Cardiac fibroblast (primary cell): ENCODE results near the gene CSTF2T.

Source experiments
- DNase-seq, 2 donors: peaks; one replicate each; pipeline versions ENCODE4 v3.0.0 to v3.0.0-alpha.2; 2010; ENCODE audit warnings: low read depth in 2 of 2
- H3K4me3 ChIP-seq, 2 donors: replicated peaks in 1 of 2; 1 replicate in 1 of 2; 2 replicates in 1 of 2; pipeline ENCODE4 v1.5.1; 2011; ENCODE audit warnings: low read depth in 2 of 2, low read length in 2 of 2, mild to moderate bottlenecking in 2 of 2, moderate library complexity in 1 of 2
- TF ChIP-seq, protein P1 (sequence below): IDR thresholded peaks from one replicate; pipeline ENCODE4 v1.5.1; 2011; ENCODE audit warnings: low read depth, mild to moderate bottlenecking, low read length, inconsistent platforms

CSTF2T gene

DNA sequence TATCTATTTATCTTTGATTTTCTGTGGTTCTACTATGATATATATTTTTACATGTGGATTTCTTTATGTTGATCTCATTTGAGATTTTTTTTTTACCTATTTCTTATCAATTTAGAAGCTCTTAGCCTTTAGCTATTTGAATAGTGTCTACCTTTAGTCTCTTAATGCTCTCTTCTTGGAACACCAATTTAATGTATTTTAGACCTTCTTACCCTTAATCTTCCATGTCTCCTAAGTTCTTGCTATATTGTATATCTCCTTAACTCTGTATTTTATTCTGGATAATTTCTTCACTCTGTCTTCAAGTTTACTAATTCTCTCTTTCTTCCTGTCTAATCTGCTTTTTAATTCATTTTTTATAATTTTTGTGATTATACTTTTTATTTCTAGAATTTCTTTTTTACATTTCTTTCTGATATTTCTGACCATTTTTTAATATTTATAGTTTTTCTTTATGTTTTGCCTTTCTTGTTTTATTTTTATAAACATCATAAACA is 27.3 kb downstream of the CSTF2T start:
- TF ChIP-seq, protein P1, sequence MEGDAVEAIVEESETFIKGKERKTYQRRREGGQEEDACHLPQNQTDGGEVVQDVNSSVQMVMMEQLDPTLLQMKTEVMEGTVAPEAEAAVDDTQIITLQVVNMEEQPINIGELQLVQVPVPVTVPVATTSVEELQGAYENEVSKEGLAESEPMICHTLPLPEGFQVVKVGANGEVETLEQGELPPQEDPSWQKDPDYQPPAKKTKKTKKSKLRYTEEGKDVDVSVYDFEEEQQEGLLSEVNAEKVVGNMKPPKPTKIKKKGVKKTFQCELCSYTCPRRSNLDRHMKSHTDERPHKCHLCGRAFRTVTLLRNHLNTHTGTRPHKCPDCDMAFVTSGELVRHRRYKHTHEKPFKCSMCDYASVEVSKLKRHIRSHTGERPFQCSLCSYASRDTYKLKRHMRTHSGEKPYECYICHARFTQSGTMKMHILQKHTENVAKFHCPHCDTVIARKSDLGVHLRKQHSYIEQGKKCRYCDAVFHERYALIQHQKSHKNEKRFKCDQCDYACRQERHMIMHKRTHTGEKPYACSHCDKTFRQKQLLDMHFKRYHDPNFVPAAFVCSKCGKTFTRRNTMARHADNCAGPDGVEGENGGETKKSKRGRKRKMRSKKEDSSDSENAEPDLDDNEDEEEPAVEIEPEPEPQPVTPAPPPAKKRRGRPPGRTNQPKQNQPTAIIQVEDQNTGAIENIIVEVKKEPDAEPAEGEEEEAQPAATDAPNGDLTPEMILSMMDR, result no peak
- DNase-seq, result no peak
- H3K4me3 ChIP-seq, result no peak overlapping the region

DNA sequence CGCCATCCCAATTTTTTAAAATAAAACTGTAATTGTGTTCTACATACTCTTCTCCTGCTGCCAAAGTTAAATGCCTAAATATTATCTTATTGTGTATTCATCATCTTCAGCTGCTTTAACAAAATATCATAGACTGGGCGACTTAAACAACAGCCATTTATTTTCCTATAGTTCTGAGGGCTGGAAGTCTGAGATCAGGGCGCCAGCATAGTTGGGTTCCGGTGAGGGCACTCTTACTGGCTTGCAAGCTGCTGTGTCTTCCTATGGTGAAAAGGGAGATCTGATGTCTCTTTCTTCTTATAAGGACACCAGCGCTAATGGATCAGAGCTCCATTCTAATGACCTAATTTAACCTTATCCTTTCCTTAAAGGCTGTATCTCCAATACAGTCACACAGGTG is 30.4 kb downstream of the CSTF2T start:
- TF ChIP-seq, protein P1, result no peak
- DNase-seq, result no peak
- H3K4me3 ChIP-seq, result no peak overlapping the region

DNA sequence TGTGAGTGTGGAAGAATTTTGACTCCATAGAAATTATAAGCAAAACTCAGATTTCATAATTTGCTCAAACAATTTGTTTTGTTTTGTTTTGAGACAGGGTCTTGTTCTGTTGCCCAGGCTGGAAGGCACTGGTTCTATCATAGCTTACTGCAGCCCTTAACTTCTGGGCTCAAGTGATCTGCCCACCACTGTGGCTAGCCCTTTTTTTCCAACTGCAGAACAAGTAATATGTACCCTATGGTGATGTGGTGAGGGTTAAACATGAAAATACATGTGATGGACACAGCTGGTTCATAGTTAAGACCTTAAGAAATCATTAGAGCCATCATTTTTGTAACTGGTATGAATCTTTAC is 31.1 kb downstream of the CSTF2T start:
- H3K4me3 ChIP-seq, result no peak overlapping the region
- TF ChIP-seq, protein P1, result no peak
- no peak for DNase-seq

DNA sequence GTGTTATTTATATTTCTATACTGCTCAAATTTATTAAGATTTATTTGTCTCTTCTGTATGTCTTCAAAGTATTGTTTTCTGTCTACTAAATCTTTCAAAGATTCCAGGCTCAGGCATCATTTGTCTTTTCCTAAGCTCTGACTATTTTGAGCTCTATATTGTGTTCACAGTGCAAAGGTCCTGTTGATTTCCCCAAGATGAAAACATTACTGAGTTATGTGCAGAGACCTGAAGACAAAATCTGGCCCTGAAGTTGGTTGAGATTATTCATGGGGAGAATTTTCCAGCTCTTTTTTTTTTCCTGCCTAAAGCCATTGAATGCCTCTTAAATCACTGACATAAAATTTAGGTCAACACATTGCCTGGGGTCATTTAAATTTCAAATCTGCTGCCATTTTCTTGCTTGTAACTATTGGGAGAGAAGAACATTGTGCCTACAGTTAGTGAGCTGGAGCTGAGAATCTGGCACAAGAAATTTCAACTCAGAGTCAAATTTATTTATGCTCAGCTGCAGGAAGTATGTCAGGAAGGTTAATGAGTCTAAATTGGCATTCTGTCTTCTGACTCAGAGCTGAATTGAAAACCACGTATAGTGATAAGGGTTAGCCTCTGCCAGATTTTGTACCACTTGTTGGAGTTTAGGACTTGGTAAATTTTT is 31.6 kb downstream of the CSTF2T start:
- no peak overlapping the region for H3K4me3 ChIP-seq
- DNase-seq, result peak in 1 of 2 donors; percentile 65
- TF ChIP-seq, protein P1, result no peak

DNA sequence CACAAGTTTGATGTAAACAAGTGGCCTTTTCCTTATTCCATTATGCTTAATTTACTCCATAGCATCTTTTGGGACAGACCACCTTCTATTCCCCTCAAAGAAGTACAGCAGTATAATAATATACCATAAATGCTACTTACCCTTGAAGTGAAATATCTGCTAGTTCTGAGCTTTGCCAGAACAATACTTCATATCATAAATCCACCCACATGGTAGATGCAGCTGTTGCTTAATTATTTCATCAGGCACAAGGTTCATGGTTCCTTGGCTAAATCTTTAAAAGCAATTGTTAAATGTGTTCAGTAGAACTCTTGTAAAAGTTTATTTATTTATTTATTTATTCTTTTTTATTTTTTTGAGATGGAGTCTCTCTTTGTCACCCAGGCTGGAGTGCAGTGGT is 32.9 kb downstream of the CSTF2T start:
- peak in 1 of 2 donors; percentile 36 for DNase-seq
- H3K4me3 ChIP-seq, result no peak overlapping the region
- TF ChIP-seq, protein P1, result no peak

GRCh38 chr10:51663086-51663485 is 36.3 kb downstream of the CSTF2T start:
- TF ChIP-seq, protein P1, result no peak
- H3K4me3 ChIP-seq, result no peak overlapping the region
- DNase-seq, result no peak

DNA sequence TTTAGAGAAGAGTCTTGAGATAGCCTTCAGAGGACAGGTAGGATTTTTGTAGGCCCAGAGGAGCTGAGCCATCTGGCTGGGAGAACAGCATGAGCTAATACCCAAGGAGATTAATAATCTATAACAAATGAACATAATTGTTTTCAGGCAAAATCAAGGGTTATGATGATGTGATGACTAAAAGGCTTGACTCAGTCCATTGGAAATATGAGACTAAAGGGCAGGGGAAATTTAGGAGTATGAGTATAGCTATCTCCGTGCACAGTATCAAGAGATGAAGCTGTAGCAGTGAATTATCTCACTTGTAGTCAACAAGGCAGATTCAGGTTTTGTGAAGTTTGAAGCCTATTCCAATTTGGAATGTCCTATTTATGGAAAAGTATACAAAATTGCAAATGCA is 40.1 kb downstream of the CSTF2T start:
- H3K4me3 ChIP-seq, result no peak overlapping the region
- DNase-seq, result no peak
- TF ChIP-seq, protein P1, result no peak
